K562 (cell line): ENCODE results near the gene HEATR3. TPM values are rescaled to one million over a fixed set of nuclear protein-coding genes. Genes with fewer than 3 reads are reported as not detected.

Experiments used
- BDP1 ChIP-seq: IDR thresholded peaks from 3 replicates; pipeline ENCODE4 v1.6.1; 2011; ENCODE audit not compliant: insufficient read length, insufficient read depth
- JUNB ChIP-seq: fragments of 450-650 bp; formaldehyde crosslinking; conservative IDR thresholded peaks from 2 replicates; pipeline ENCODE4 v1.4.0; 2020; ENCODE audit warnings: mild to moderate bottlenecking
- PURB ChIP-seq: sonication (generic); formaldehyde crosslinking; IDR thresholded peaks from 2 replicates; pipeline ENCODE4 v1.9.0; 2021; ENCODE audit warnings: low read depth, mild to moderate bottlenecking, missing genetic modification reagents
- SMARCB1 ChIP-seq: IDR thresholded peaks from 2 replicates; pipeline ENCODE4 v1.6.1; 2011; ENCODE audit warnings: improper control_type of control experiment, low read depth; ENCODE audit not compliant: insufficient read length
- ZFP1 ChIP-seq: fragments of 450-650 bp; formaldehyde crosslinking; IDR thresholded peaks from 2 replicates; pipeline ENCODE4 v1.4.0; 2020; ENCODE audit warnings: mild to moderate bottlenecking, mixed read lengths
- ZNF140 ChIP-seq: fragments of 250-450 bp; sonication (Bioruptor Pico); IDR thresholded peaks from 2 replicates; pipeline ENCODE4 v1.8.0; 2021; ENCODE audit warnings: moderate library complexity, mild to moderate bottlenecking, inconsistent platforms
- polyA plus RNA-seq, 8 experiments: library from polyadenylated mRNA; depleted of rRNA in 4 of 8; stranded (reverse) in 5 of 8; unstranded in 3 of 8; fragments of >200 nt; fragmentation: Nextera tagmentation in 2 of 8; fragmentation: Illumina TruSeq in 1 of 8; extraction: Ambion mirVana in 2 of 8; extraction: Trizol in 1 of 8; gene quantifications; 2 replicates each; pipeline versions ENCODE4 v1.2.1 to v1.2.3, GENCODE V29; 2011 to 2014; ENCODE audit warnings: inconsistent platforms in 1 of 8, missing spikeins in 1 of 8
- total RNA-seq, 7 experiments: library from RNA; depleted of rRNA in 6 of 7; stranded (reverse); fragments of >200 nt in 6 of 7; fragmentation: Illumina TruSeq in 2 of 7; extraction: Trizol in 2 of 7; gene quantifications; 2 replicates each; pipeline versions ENCODE4 v1.2.1 to v1.2.3, GENCODE V29; 2011 to 2021; ENCODE audit warnings: low replicate concordance in 1 of 7
- TF ChIP-seq, protein P1 (sequence below), 2 experiments: fragments of 450-650 bp; IDR thresholded peaks; 2 replicates each; pipeline ENCODE4 v1.6.1; 2016; ENCODE audit warnings: mild to moderate bottlenecking in 2 of 2, borderline replicate concordance in 1 of 2, low read depth in 1 of 2, moderate library complexity in 1 of 2
- TF ChIP-seq, protein P2 (sequence below): sonication (generic); formaldehyde crosslinking; IDR thresholded peaks from 2 replicates; pipeline ENCODE4 v1.8.0; 2022; ENCODE audit warnings: mild to moderate bottlenecking, missing genetic modification reagents
- TF ChIP-seq, protein P3 (sequence below), 2 experiments: fragments of 450-650 bp; IDR thresholded peaks; 2 replicates each; pipeline ENCODE4 v1.6.1; 2018; ENCODE audit warnings: mild to moderate bottlenecking in 2 of 2, low read depth in 1 of 2; ENCODE audit not compliant: partially characterized antibody in 2 of 2

HEATR3 gene
- total and polyA plus RNA-seq, 9 of the 15 experiments (the other 6 are each of a cell fraction or from before 2014, with no cell fraction given), result 1.7 to 30.2 (median 18.8) TPM

DNA sequence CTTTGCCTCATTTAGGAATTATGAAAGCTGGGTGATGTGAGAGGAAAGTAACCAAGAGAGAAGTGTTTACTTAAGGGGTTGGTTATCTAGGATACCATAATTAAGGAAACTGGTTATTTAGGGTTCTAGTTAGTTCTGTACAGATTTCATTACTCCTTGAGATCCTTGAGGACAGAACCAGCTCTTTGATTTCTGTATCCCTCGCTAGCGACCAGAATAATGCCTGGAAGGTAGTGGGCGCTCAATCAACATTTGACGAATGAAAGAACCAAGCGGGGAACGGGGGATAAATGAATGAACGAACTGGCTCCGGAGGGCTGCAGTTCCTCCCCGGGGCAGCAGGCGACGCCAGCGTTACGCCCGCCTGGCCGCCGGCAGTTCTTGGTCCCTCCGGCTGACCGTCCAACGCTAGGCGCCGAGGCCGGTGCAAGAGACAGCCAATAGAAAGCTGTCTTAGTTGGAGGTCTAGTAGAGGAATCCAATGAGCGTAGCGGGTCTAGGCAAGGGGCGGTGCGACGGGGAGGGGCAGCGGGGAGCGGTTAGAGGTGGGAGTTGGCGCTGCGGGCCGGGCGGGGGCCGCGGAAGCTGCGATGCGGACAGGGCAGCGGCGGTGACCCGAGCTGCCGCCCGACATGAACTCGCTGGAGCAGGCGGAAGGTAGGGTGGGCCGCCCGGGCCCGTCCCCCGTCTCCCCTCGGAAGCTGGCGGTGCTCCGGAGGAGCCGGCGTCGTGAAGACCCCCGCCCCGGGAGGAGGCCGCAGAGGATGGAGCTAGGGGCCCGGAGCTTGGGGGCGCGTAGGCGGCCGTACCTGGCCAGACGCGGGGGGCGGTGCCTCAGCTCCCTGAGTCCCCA is 40.9 kb upstream of the HEATR3 start, which contains the start of gene CNEP1R1 (continued):
- TF ChIP-seq, protein P1, sequence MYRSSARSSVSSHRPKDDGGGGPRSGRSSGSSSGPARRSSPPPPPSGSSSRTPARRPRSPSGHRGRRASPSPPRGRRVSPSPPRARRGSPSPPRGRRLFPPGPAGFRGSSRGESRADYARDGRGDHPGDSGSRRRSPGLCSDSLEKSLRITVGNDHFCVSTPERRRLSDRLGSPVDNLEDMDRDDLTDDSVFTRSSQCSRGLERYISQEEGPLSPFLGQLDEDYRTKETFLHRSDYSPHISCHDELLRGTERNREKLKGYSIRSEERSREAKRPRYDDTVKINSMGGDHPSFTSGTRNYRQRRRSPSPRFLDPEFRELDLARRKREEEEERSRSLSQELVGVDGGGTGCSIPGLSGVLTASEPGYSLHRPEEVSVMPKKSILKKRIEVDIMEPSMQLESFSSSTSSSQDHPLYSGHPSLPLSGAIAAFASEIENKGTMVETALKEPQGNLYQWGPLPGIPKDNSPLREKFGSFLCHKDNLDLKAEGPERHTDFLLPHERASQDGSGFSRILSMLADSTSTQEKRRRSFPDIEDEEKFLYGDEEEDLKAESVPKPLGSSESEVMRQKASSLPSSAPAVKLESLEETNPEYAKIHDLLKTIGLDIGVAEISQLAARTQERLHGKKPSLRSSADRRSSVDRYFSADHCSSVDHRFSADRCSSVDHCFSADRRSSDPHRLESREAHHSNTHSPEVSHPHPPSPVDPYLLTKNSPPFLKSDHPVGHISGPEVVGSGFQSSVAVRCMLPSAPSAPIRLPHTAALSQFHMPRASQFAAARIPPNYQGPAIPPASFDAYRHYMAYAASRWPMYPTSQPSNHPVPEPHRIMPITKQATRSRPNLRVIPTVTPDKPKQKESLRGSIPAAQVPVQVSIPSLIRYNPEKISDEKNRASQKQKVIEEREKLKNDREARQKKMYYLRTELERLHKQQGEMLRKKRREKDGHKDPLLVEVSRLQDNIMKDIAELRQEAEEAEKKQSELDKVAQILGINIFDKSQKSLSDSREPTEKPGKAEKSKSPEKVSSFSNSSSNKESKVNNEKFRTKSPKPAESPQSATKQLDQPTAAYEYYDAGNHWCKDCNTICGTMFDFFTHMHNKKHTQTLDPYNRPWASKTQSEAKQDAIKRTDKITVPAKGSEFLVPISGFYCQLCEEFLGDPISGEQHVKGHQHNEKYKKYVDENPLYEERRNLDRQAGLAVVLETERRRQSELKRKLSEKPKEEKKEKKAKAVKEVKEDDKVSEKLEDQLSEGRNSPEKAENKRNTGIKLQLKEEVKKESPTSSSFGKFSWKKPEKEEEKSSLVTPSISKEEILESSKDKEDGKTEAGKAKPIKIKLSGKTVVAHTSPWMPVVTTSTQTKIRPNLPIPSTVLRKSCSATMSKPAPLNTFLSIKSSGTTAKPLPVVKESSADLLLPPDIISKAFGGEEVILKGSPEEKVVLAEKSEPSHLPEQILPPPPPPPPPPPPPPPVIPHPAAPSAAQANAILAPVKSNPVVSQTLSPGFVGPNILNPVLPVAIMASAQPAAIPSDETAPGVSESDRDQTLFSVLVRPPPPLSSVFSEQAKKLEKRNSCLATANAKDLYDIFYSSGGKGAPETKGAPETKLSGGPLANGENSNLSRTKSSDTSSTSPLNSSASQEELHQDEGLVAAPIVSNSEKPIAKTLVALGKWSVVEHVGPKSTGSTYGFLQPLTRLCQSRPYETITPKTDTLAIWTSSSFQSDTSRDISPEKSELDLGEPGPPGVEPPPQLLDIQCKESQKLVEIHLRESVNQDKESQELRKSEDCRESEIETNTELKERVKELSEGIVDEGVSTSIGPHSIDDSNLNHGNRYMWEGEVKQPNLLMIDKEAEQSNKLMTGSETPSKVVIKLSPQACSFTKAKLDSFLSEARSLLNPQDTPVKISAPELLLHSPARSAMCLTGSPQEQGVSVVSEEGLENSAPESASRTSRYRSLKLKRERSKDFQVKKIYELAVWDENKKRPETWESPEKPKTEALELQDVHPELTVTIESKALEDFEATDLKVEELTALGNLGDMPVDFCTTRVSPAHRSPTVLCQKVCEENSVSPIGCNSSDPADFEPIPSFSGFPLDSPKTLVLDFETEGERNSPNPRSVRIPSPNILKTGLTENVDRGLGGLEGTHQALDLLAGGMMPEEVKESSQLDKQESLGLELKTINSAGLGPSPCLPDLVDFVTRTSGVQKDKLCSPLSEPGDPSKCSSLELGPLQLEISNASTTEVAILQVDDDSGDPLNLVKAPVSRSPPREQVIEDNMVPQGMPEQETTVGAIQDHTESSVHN (IDR thresholded peaks at IDR 0.05; ENCODE audit: borderline replicate concordance in 1 of 2, low read depth in 1 of 2), result no peak
- TF ChIP-seq ZFP1 (CRISPR knock-in tag) (no peak), BDP1 (no peak), PURB (CRISPR knock-in tag) (no peak), JUNB (CRISPR knock-in tag) (no peak), ZNF140 (CRISPR knock-in tag) (no peak), SMARCB1 (no peak)
- TF ChIP-seq, protein P2, sequence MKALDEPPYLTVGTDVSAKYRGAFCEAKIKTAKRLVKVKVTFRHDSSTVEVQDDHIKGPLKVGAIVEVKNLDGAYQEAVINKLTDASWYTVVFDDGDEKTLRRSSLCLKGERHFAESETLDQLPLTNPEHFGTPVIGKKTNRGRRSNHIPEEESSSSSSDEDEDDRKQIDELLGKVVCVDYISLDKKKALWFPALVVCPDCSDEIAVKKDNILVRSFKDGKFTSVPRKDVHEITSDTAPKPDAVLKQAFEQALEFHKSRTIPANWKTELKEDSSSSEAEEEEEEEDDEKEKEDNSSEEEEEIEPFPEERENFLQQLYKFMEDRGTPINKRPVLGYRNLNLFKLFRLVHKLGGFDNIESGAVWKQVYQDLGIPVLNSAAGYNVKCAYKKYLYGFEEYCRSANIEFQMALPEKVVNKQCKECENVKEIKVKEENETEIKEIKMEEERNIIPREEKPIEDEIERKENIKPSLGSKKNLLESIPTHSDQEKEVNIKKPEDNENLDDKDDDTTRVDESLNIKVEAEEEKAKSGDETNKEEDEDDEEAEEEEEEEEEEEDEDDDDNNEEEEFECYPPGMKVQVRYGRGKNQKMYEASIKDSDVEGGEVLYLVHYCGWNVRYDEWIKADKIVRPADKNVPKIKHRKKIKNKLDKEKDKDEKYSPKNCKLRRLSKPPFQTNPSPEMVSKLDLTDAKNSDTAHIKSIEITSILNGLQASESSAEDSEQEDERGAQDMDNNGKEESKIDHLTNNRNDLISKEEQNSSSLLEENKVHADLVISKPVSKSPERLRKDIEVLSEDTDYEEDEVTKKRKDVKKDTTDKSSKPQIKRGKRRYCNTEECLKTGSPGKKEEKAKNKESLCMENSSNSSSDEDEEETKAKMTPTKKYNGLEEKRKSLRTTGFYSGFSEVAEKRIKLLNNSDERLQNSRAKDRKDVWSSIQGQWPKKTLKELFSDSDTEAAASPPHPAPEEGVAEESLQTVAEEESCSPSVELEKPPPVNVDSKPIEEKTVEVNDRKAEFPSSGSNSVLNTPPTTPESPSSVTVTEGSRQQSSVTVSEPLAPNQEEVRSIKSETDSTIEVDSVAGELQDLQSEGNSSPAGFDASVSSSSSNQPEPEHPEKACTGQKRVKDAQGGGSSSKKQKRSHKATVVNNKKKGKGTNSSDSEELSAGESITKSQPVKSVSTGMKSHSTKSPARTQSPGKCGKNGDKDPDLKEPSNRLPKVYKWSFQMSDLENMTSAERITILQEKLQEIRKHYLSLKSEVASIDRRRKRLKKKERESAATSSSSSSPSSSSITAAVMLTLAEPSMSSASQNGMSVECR (CRISPR knock-in tag), result no peak
- TF ChIP-seq, protein P3, sequence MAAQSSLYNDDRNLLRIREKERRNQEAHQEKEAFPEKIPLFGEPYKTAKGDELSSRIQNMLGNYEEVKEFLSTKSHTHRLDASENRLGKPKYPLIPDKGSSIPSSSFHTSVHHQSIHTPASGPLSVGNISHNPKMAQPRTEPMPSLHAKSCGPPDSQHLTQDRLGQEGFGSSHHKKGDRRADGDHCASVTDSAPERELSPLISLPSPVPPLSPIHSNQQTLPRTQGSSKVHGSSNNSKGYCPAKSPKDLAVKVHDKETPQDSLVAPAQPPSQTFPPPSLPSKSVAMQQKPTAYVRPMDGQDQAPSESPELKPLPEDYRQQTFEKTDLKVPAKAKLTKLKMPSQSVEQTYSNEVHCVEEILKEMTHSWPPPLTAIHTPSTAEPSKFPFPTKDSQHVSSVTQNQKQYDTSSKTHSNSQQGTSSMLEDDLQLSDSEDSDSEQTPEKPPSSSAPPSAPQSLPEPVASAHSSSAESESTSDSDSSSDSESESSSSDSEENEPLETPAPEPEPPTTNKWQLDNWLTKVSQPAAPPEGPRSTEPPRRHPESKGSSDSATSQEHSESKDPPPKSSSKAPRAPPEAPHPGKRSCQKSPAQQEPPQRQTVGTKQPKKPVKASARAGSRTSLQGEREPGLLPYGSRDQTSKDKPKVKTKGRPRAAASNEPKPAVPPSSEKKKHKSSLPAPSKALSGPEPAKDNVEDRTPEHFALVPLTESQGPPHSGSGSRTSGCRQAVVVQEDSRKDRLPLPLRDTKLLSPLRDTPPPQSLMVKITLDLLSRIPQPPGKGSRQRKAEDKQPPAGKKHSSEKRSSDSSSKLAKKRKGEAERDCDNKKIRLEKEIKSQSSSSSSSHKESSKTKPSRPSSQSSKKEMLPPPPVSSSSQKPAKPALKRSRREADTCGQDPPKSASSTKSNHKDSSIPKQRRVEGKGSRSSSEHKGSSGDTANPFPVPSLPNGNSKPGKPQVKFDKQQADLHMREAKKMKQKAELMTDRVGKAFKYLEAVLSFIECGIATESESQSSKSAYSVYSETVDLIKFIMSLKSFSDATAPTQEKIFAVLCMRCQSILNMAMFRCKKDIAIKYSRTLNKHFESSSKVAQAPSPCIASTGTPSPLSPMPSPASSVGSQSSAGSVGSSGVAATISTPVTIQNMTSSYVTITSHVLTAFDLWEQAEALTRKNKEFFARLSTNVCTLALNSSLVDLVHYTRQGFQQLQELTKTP (IDR thresholded peaks at IDR 0.05; ENCODE audit: low read depth in 1 of 2, partially characterized antibody in 2 of 2), result no peak
